MM.1S (cell line): ENCODE results near the gene GBGT1.

ENCODE experiments used
- CTCF ChIP-seq: fragments of 300-600 bp; sonication (generic); IDR thresholded peaks from 2 replicates; pipeline ENCODE4 v1.5.1; 2016; ENCODE audit warnings: antibody characterized with exemption, low read length, mixed read lengths
- EZH2 ChIP-seq: fragments of 300-600 bp; sonication (generic); optimal IDR thresholded peaks from 2 replicates; pipeline ENCODE3; 2017; ENCODE audit warnings: low read depth, mild to moderate bottlenecking, antibody characterized with exemption, low read length, mixed read lengths

DNA sequence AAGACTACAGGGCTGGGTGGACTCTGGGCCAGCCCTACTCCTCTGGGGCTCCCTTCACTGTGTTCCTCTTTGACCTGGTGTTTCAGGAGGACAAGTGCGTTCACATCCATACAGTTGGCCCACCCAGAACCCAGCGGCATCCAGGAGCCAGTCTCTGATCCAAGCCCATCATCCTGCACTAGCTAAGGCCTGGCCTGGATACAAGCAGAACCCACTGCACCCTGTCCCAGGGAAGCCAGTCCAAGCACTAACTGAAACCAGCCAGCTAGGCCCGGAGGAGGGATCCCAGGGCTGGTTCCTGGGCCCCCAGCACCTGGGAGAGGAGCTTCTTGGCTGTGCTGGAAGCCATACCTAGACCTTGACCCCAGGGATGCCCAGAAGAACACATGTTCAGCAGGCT lies 4.1 kb upstream of the GBGT1 start:
- TF ChIP-seq CTCF (no peak), EZH2 (no peak)
